HG02610 (cell line): Measurements from ENCODE around the gene PCDH9.

Experiments
- ATAC-seq: cut with Tn5 transposase; IDR thresholded peaks from one replicate; pipeline ENCODE4 v1.9.1; 2021; ENCODE audit warnings: mild to moderate bottlenecking, moderate library complexity; ENCODE audit not compliant: unreplicated experiment

PCDH9 gene, protein sequence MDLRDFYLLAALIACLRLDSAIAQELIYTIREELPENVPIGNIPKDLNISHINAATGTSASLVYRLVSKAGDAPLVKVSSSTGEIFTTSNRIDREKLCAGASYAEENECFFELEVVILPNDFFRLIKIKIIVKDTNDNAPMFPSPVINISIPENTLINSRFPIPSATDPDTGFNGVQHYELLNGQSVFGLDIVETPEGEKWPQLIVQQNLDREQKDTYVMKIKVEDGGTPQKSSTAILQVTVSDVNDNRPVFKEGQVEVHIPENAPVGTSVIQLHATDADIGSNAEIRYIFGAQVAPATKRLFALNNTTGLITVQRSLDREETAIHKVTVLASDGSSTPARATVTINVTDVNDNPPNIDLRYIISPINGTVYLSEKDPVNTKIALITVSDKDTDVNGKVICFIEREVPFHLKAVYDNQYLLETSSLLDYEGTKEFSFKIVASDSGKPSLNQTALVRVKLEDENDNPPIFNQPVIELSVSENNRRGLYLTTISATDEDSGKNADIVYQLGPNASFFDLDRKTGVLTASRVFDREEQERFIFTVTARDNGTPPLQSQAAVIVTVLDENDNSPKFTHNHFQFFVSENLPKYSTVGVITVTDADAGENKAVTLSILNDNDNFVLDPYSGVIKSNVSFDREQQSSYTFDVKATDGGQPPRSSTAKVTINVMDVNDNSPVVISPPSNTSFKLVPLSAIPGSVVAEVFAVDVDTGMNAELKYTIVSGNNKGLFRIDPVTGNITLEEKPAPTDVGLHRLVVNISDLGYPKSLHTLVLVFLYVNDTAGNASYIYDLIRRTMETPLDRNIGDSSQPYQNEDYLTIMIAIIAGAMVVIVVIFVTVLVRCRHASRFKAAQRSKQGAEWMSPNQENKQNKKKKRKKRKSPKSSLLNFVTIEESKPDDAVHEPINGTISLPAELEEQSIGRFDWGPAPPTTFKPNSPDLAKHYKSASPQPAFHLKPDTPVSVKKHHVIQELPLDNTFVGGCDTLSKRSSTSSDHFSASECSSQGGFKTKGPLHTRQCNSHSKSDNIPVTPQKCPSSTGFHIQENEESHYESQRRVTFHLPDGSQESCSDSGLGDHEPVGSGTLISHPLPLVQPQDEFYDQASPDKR (N-terminal part only)

DNA sequence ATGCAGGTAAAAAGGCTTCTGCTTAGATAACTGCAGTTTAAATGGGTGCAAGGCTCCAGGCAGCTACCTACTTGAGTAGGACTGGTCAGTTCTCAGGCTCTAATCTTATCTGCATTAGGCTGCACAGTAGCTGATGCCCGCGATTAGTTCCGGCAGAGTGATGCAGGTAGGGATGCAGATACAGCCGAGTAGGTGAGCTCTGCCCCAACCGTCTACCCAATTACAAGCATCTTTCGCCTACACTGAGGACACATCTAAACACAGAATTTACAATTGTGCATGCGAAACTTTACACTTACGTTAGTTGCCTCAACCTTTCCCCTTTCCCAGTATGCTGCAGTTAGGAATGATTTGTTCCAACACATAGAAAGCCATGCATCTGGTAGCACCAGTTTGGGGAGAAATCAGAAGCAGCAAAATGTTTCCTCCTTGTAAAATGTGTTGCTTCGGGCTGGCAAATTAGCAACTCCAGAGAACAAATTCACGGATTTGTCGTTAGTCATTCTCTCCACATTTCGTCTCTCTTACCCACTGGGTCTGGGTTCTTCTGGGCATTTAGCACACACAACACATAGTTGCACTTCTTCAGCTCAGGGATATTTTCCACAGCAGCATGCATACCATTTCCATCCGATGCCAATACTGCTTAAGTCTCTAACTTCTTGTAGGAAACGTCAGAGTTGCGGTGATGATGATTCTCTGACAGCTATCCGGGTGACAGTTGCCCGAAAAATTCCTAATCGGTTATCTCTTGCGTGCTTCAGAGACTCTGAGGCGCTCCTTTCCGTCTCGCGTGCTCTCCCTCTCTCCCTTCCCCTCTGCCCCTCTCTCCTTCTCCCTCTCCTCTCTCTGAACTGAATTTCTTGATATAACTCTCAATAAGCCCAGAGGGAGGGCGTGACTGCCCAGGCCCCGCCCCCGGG is at the start of gene PCDH9:
PCDH9 (minus strand) TSS at position 856 of the 923 bp plus-strand sequence. CDS start 1,896 bp downstream, outside the sequence.
- ATAC-seq, result no peak

DNA sequence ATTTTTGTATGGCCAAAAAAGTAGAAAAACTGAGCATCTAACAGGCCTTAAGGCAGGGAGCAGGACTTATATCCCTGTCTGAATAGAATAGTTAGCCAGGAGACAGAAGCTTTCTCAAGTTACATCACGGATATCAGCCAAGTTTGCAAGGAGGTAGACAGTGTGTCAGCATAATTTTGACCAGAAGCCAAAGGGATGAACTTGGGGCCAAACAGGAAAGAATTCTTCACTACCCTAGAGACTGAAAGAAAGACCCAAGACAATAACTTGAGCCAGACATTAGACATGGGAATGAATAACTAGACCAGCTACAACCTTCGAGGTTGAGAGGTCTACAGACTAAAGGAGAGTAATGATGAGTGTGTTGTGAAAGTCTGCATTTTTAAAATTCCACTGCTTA is 48.1 kb upstream of the PCDH9 start:
- no peak for ATAC-seq

DNA sequence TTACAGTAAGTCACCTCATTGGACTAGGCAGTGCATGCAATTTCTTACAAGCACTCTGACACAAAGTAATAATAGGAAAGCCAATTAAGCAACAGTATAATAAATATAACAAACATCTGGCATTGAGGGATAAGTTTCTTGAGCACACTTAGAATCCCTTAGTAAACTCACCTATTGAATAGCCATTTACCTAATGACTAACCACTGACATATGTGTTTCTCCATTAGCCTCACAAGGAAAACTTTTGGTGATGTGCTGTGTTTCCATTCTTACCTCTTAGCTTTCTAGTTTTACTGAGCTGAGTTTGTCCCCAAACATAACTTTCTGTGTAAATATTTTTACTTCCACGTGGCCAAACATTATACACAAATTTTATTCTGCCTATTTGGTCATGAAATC is 47.4 kb upstream of the PCDH9 start:
- ATAC-seq, result no peak

DNA sequence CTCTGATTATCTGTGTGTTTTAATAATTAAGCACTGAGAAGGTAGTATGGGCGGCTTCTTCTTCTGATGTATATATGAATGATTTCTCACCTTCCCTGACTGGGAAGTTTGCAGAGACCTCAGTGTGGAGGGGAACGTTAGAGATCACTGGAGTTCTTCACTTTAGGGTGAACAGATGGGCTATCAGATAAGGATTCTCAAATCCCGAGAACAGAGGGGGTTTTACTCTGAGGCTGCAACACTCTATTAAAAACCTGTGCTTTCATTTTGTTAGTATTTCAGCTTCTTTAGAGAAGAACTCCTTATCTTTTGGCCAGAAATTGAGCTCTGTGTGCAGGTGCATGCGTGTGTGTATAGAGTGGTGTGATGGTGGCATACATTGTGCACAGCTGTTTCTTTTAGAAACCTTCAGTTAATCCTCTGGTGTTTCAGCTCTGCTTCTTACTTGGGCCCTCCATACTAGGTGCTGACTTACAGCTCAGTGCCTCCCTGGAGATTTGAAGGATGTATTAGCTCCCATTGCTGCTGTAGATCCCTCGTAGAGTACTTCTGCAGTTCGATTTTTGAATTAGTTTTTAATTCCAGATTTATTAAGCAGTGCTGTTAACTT is 45.3 kb upstream of the PCDH9 start:
- ATAC-seq, result no peak

DNA sequence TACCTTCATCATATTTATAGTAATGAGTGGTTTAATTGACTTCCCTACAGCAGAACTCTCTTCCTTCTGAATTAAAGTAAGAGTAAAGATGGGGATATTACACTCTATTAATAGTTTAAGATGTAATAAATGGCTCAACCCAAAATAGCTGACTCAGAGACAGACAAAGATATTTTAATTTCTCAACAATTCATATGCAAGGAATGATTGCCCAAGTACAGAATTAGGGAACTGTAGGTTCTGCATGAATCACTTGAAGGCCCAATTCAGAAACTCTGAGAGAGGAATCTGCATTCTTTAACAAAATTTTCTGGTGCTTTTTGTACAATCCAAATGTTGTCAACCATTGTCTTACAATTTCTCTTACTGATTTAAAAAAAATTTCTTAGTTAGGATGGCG is 42.9 kb upstream of the PCDH9 start:
- ATAC-seq, result no peak

DNA sequence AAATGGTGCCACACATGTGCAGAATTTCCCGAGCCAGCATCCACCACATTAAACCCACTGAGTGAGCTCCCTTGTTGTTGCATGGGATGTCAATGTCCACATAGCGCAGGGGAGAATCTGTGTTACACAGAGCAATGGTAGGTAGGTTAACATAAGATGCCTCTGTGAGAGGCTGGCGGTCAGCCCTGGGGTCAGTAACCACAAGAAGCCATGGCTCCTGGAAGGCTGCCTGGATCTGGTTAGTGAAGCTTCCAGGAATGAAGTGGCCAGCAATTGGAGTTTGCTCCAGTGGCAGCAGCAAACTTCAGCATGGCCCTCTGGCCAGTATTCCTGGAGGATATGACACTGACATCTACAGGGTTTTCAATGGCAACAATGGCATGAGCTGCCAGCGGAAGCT is 37.0 kb upstream of the PCDH9 start:
- no peak for ATAC-seq

DNA sequence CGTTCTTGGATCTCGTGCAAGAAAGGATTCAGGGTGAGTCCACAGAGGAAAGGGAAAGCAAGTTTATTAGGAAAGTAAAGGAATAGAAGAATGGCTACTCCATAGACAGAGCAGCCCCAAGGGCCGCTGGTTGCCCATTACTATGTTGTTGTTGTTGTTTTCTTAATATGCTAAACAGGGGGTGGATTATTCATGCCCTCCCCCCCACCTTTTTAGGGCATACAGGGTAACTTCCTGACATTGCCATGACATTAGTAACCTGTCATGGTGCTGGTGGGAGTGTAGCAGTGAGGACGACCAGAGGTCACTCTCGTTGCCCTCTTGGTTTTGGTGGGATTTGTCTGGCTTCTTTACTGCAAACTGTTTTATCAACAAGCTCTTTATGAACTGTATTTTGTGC is 29.1 kb upstream of the PCDH9 start:
- no peak for ATAC-seq

DNA sequence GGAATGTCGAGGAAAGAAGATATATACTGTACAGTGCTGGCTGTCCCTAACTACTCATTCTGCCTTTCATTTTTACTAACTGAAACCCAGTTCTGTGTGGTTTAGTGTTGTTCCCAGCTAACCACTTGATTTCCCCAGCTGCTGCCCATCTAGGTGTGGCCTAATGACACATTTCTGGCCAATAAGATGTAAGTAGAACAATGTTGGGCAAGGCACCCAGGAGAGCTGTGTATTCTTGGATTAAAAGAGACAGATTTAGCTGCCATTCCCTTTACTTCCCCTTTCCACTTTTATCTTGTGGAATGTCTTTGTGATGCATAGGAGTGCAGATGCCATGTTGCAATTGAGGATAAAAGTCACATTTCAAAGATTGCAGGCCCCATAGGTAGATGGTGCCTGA is 28.3 kb upstream of the PCDH9 start:
- peak; percentile 95 for ATAC-seq

DNA sequence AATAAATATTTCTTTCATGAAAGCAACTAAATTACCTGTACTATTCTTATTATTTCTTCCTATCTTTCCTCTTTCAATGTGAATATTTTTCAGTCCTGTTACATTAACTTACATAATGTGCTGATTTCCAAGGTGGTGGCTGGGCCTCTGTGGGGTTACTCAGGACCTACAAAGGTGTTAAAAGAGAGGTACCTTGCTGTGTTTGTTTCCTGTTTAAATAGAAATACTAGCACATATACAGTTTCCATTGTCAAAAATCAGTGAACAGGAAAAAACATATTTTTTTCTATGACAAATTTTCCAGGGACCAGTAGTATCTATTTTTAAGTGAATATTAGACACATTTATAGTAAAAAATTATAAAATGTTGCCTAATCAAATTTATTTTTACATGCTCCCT is 8.7 kb upstream of the PCDH9 start:
- no peak for ATAC-seq

DNA sequence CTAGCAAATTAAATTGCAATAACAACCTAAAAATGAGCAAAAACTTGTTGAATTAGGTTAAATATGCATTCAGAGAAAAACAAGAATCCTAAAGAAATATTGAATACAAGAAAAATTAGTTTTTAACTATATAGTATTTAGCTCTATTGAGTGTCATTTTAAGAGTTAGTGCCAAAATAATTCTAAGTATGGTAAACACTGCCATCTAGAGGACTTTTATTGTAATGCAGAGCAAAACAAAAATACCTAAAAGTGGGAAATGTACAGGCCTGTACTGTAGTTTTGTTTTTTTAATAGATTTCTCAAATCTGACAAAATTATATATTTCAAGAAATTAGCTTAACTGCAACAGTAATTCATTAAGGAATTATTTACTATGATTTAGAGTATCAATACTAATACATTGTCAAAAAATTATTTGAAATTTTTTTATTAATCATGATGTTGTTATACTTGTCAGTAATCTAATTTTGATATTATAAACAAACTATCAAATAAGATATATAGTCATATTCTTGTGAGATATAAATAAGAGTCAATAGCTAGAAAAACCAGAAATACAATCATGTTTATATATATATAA is 8.2 kb upstream of the PCDH9 start:
- ATAC-seq, result peak; percentile 72

DNA sequence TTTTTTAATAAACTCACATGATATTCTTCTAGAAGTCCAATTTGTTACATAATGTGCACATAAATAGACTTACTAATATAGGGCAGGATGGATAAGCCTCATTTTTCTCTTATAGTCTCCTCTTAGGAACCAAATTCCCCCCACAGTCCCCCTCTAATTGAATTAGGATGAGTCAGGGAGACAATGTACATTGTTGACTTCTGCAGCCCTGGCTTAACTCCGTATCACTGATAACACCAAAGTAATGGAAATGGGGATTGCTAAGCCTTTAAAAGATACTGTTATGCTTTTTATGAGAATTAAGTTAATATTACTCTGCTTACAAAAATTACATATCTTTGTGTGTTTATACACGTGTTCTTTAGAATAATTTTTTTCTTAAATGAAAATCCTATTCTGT is 5.1 kb upstream of the PCDH9 start:
- ATAC-seq, result no peak

DNA sequence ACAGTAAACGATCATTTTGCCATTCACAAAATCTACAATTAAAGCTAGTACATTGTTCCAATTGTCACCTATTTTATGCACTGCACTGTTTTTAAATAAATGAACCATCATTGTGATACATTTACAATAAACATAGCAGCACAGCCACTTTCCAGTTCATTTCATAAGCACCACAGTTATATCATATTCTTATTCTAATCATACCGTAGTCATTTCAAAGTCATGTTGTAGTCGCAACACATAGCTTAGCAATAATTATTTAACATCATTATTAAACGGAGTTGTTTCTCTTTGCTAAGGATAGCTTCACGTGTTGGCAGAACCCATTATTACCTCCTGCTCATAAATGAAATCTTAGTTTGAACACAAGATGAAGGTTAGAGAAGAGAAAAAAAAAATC is 2.2 kb upstream of the PCDH9 start:
- no peak for ATAC-seq

DNA sequence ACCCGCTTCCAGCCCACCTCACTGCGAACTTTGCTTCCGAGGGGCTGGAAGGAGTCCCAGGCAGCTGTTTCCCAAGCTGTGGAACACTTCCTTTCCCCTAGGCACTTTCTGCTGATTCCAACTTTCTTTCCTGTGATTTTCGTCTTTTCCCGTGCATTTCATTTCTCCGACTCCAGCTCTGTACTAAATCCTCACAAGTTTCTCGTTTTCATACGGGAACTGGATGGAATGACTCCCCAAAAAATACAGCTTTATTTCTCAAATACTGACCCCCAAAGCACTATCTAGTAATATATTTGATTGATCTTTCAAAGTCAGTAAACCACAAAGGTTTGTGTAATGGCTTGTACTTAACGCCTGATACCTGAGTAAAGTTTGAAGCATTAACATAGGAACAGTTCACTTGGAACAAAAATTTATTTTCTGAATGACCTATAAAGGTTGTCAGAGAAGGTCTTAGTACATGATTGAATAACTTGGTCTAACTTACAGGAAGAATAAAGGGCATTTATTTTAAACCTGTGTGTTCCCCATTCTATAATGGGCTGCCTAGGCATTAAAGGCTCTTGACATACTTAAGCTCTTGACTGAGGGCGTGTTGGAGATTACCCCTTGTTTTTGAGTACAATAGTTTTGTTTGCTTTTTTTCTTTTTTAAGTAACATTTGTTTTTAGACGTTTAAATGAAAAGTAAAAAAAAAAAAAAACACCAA is 1.3 kb upstream of the PCDH9 start:
- ATAC-seq, result no peak

DNA sequence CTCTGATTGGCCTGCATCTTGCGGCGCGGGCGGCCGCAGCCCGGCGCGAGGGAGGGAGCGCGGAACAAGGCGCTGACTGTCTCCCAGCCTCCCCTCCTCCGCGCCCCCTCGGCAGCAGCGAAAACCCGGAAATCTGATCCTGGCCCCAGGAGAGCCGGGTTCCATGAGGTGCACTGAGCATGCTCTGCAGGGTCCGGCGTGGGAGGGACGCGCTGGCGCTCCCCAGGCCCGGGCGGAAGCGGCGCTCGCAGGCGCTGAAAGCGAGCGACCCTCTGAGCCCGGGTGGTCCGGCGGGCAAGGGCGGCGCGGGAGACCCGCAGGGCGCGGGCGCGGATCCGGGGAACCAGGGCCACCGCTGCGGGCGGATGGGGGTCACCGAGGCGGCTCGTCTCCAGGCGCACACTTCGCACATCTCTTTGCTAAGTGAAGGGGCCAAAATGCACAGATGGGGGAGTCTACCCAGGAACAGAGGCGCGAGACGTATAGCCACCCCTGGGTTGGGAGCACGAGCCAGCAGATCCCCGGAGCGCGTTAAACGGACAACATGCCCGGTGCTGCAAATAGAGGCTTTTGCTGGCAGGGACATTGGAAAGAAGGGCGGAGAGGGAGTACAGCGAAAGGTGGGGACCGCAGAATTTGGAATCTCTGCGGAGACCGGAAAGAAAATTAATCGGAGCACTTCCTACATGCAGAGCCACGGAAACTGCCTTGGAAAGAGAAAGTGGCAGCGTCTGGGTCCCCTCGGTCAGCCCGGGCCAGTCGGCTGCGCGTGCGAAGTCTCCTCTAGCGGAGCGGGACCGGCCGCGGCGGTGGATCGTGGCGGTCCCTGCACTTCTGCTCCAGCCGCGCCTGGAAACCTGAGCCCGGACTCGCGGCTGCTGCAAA is 510 bp upstream of the PCDH9 start:
- peak; percentile 100 for ATAC-seq

DNA sequence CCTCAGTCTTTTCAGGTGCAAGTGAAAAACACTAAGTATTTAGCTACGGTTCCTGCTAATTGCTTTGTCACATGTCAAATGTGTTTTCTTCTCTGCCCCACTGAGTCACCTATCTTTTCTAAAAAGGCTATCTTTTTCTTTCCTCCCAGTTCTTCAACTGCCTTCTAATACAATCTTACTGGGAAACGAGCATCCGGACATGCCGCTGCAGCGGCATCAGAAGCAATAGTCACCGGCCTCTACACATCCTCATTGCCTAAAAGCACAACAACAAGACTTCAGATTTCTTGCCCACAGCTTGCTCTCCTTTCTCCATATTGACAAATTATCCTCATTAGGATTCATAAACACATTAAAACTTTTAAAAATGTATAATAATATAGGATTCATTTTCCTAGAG is 1.2 kb downstream of the PCDH9 start:
- no peak for ATAC-seq

DNA sequence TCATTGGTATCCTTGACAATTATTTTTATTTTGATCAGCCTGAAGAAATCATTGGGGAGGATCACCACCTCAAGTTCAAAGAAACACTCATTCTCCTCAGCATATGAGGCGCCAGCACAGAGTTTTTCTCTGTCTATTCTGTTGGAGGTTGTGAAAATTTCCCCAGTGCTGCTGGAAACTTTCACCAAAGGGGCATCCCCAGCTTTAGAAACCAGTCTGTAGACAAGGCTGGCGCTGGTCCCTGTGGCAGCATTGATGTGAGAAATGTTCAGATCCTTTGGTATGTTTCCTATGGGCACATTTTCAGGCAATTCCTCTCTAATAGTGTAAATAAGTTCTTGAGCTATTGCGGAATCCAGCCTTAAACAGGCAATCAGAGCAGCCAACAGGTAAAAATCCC is 2.1 kb downstream of the PCDH9 start:
- no peak for ATAC-seq

DNA sequence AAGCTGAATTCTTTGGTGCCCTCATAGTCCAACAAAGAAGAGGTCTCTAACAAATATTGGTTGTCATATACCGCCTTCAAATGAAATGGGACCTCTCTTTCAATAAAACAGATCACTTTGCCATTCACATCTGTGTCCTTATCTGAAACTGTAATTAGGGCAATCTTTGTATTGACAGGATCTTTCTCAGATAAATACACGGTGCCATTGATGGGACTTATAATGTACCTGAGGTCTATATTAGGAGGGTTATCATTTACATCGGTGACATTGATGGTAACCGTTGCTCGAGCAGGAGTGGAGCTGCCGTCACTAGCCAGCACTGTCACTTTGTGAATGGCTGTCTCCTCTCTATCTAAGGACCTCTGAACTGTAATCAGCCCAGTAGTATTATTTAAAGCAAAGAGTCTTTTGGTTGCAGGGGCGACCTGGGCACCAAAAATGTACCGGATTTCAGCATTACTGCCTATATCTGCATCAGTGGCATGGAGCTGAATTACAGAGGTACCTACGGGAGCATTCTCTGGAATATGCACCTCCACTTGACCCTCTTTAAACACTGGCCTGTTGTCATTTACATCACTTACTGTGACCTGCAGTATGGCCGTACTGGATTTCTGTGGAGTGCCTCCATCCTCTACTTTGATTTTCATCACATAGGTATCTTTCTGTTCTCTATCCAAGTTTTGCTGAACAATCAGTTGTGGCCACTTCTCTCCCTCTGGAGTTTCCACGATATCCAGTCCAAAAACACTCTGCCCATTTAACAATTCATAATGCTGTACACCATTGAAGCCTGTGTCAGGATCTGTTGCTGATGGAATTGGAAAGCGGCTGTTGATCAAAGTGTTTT is 2.8 kb downstream of the PCDH9 start:
- ATAC-seq, result no peak
